ENCODE results near the gene FRRS1. TPM values are rescaled to one million over a fixed set of nuclear protein-coding genes. Genes with fewer than 3 reads are reported as not detected.
A peak's percentile ranks its signal among the peaks of the same experiment; 100 is the strongest.

FRRS1 gene
- total and polyA plus RNA-seq, 2 experiments from 2014 or later = 0.34 to 6.8 TPM

- TF ChIP-seq REST (IDR thresholded peaks at IDR 0.05; ENCODE audit: unreplicated experiment) (no peak), EZH2phosphoT487 (IDR thresholded peaks at IDR 0.05; ENCODE audit: unreplicated experiment) (no peak), NANOG (IDR thresholded peaks at IDR 0.05; ENCODE audit: borderline replicate concordance) (no peak), EZH2 (IDR thresholded peaks at IDR 0.05; ENCODE audit: low read depth, unreplicated experiment) (no peak)
Observed at GRCh38 chr1:99680270-99680669, 86.2 kb downstream of the FRRS1 start (continued).

GRCh38 chr1:99677416-99677815, 89.0 kb downstream of the FRRS1 start:
- H3K27me3 ChIP-seq (ENCODE audit: insufficient read depth) = no peaks in the 10 kb centered on the region
- no peak overlapping the region for H3K27ac ChIP-seq (ENCODE audit: low read depth)
- H3K4me1 ChIP-seq (ENCODE audit: insufficient read depth) = 0 out of 2 replicates have a peak, but pooled peaks cover 4% of the 10 kb centered on the region
- H4K20me1 ChIP-seq (replicated peaks; ENCODE audit: insufficient read depth) = no peaks in the 10 kb centered on the region
- no peak overlapping the region for H3K4me3 ChIP-seq
- no peaks in the 10 kb centered on the region for H3K36me3 ChIP-seq (ENCODE audit: insufficient read depth)
- Mint-ChIP-seq H3K27me3 (ENCODE audit: insufficient read depth, low read depth, poor library complexity) (peaks cover 3% of the 10 kb centered on the region), H3K4me3 (no peak overlapping the region), H3K27ac (no peak overlapping the region), H3K36me3 (ENCODE audit: low read depth) (no peaks in the 10 kb centered on the region), H3K4me1 (peaks cover 8% of the 10 kb centered on the region; the same call in 2 of the 3 replicates), H3K9me3 (no peaks in the 10 kb centered on the region)
- TF ChIP-seq ETS1 (IDR thresholded peaks at IDR 0.05) (peak; percentile 58), EZH2 (IDR thresholded peaks at IDR 0.05; ENCODE audit: low read depth, unreplicated experiment) (no peak), JUNB (IDR thresholded peaks at IDR 0.05; ENCODE audit: unreplicated experiment) (no peak), POLR2AphosphoS5 (IDR thresholded peaks at IDR 0.05; ENCODE audit: low read depth) (no peak)
- H3F3A ChIP-seq (replicated peaks; ENCODE audit: low read depth) = no peaks in the 10 kb centered on the region
- no peak overlapping the region for H2AFZ ChIP-seq
- DNase-seq (ENCODE audit: low spot score) (peak; percentile 57), ATAC-seq (peak; percentile 73)
- no peak overlapping the region for H3K4me2 ChIP-seq
- H3K9me2 ChIP-seq (ENCODE audit: insufficient read depth) = 0 out of 2 replicates have a peak, but pooled peaks cover 2% of the 10 kb centered on the region
- H3K79me2 ChIP-seq (replicated peaks; ENCODE audit: insufficient read depth) = no peaks in the 10 kb centered on the region

- Mint-ChIP-seq H3K27me3 (ENCODE audit: insufficient read depth, low read depth, poor library complexity) (peaks cover 3% of the 10 kb centered on the region), H3K4me3 (no peak overlapping the region), H3K9me3 (no peaks in the 10 kb centered on the region), H3K36me3 (ENCODE audit: low read depth) (no peaks in the 10 kb centered on the region), H3K27ac (no peak overlapping the region), H3K4me1 (peaks cover 11% of the 10 kb centered on the region; the same call in 2 of the 3 replicates)
- Histone ChIP-seq H3K27ac (ENCODE audit: low read depth) (no peak overlapping the region), H3K4me1 (ENCODE audit: insufficient read depth) (0 out of 2 replicates have a peak, but pooled peaks cover 4% of the 10 kb centered on the region), H3K4me2 (no peak overlapping the region), H3F3A (replicated peaks; ENCODE audit: low read depth) (no peaks in the 10 kb centered on the region), H3K4me3 (no peak overlapping the region), H2AFZ (no peak overlapping the region), H3K9me2 (ENCODE audit: insufficient read depth) (0 out of 2 replicates have a peak, but pooled peaks cover 2% of the 10 kb centered on the region), H3K36me3 (ENCODE audit: insufficient read depth) (no peaks in the 10 kb centered on the region), H3K27me3 (ENCODE audit: insufficient read depth) (no peaks in the 10 kb centered on the region), H4K20me1 (replicated peaks; ENCODE audit: insufficient read depth) (no peaks in the 10 kb centered on the region), H3K79me2 (replicated peaks; ENCODE audit: insufficient read depth) (no peaks in the 10 kb centered on the region)
- ATAC-seq (no peak), DNase-seq (ENCODE audit: low spot score) (no peak)
- TF ChIP-seq ZNF331 (CRISPR knock-in tag; IDR thresholded peaks at IDR 0.05; ENCODE audit: low read depth) = no peak
- no peak for TF ChIP-seq EZH2 (IDR thresholded peaks at IDR 0.05; ENCODE audit: low read depth, unreplicated experiment)
- no peak for TF ChIP-seq ZNF462 (CRISPR knock-in tag; IDR thresholded peaks at IDR 0.05)
- TF ChIP-seq NANOG (IDR thresholded peaks at IDR 0.05; ENCODE audit: borderline replicate concordance) = no peak
- TF ChIP-seq POLR2AphosphoS5 (IDR thresholded peaks at IDR 0.05; ENCODE audit: low read depth) = no peak
- TF ChIP-seq JUNB (IDR thresholded peaks at IDR 0.05; ENCODE audit: unreplicated experiment) = no peak
Observed at GRCh38 chr1:99676876-99677275, 89.6 kb downstream of the FRRS1 start.
